C4-2B (cell line): ENCODE data around the gene KPTN.

ENCODE experiments used
- CTCF ChIP-seq: fragments of 450-650 bp; conservative IDR thresholded peaks from 2 replicates; pipeline ENCODE4 v1.5.1; 2017; ENCODE audit warnings: mild to moderate bottlenecking
- ZFX ChIP-seq: fragments of 450-650 bp; IDR thresholded peaks from 2 replicates; pipeline ENCODE4 v1.6.1; 2017

- TF ChIP-seq CTCF (no peak), ZFX (no peak)
Measured at GRCh38 chr19:47429140-47429793, 54.8 kb downstream of the KPTN start.
